HepG2 (cell line): ENCODE results near the gene ZNF513. TPM values are rescaled to one million over a fixed set of nuclear protein-coding genes. Genes with fewer than 3 reads are reported as not detected.

Experiments used
- ETV6 ChIP-seq: sonication (generic); formaldehyde crosslinking; conservative IDR thresholded peaks from 2 replicates; pipeline ENCODE4 v1.4.0; 2020; ENCODE audit warnings: missing genetic modification reagents
- FOXK2 ChIP-seq: fragments of 450-650 bp; IDR thresholded peaks from 2 replicates; pipeline ENCODE4 v1.6.1; 2016
- IKZF1 ChIP-seq: fragments of 450-650 bp; IDR thresholded peaks from 2 replicates; pipeline ENCODE4 v1.7.1; 2016
- MAZ ChIP-seq, 2 experiments: sonication (generic) in 1 of 2; formaldehyde crosslinking in 1 of 2; IDR thresholded peaks; 2 replicates each; pipeline versions ENCODE4 v1.5.0 to v1.6.1; 2012 to 2020; ENCODE audit warnings: low read depth in 2 of 2, mild to moderate bottlenecking in 2 of 2, borderline replicate concordance in 1 of 2, improper control_type of control experiment in 1 of 2, low read length in 1 of 2, missing genetic modification reagents in 1 of 2, moderate library complexity in 1 of 2
- MEF2D ChIP-seq: sonication (generic); formaldehyde crosslinking; IDR thresholded peaks from 2 replicates; pipeline ENCODE4 v1.5.1; 2020; ENCODE audit warnings: mild to moderate bottlenecking, missing genetic modification reagents
- PAX8 ChIP-seq: sonication (generic); formaldehyde crosslinking; IDR thresholded peaks from 2 replicates; pipeline ENCODE4 v1.8.0; 2022; ENCODE audit warnings: mild to moderate bottlenecking, missing genetic modification reagents, borderline replicate concordance
- PCBP2 ChIP-seq: fragments of 200-400 bp; formaldehyde crosslinking; optimal IDR thresholded peaks from 2 replicates; pipeline ENCODE3; 2018; ENCODE audit warnings: low read length, low read depth; ENCODE audit not compliant: poor library complexity, severe bottlenecking
- REL ChIP-seq: sonication (generic); formaldehyde crosslinking; conservative IDR thresholded peaks from 2 replicates; pipeline ENCODE4 v1.8.0; 2022; ENCODE audit warnings: mild to moderate bottlenecking, missing genetic modification reagents, moderate library complexity
- REPIN1 ChIP-seq: sonication (generic); formaldehyde crosslinking; IDR thresholded peaks from 2 replicates; pipeline ENCODE4 v1.8.0; 2022; ENCODE audit warnings: missing genetic modification reagents, low read depth, mild to moderate bottlenecking, borderline replicate concordance
- SAFB2 ChIP-seq: sonication (generic); formaldehyde crosslinking; IDR thresholded peaks from 2 replicates; pipeline ENCODE4 v1.5.1; 2020; ENCODE audit warnings: missing genetic modification reagents, low read depth, mild to moderate bottlenecking, borderline replicate concordance
- SATB2 ChIP-seq: sonication (generic); formaldehyde crosslinking; IDR thresholded peaks from 2 replicates; pipeline ENCODE4 v1.5.0; 2020; ENCODE audit warnings: missing genetic modification reagents
- SSRP1 ChIP-seq: IDR thresholded peaks from 2 replicates; pipeline ENCODE4 v1.6.1; 2016; ENCODE audit warnings: control low read depth
- TCF12 ChIP-seq, 2 experiments: fragments of 450-650 bp in 1 of 2; sonication (generic) in 1 of 2; formaldehyde crosslinking in 1 of 2; IDR thresholded peaks; 2 replicates each; pipeline versions ENCODE4 v1.6.1 to v1.8.0; 2017 to 2022; ENCODE audit warnings: antibody characterized with exemption in 1 of 2, mild to moderate bottlenecking in 1 of 2, missing genetic modification reagents in 1 of 2, moderate library complexity in 1 of 2
- U2AF2 ChIP-seq: fragments of 200-400 bp; formaldehyde crosslinking; IDR thresholded peaks from 2 replicates; pipeline ENCODE4 v1.6.1; 2017; ENCODE audit warnings: low read depth, mild to moderate bottlenecking, low read length
- ZFAT ChIP-seq: sonication (generic); formaldehyde crosslinking; conservative IDR thresholded peaks from 2 replicates; pipeline ENCODE4 v1.8.1; 2023; ENCODE audit warnings: missing genetic modification reagents, inconsistent platforms
- ZFYVE20 ChIP-seq: sonication (generic); formaldehyde crosslinking; IDR thresholded peaks from 2 replicates; pipeline ENCODE4 v1.8.0; 2023; ENCODE audit warnings: low read depth, mild to moderate bottlenecking, moderate library complexity, missing genetic modification reagents, borderline replicate concordance
- ZKSCAN5 ChIP-seq: sonication (generic); formaldehyde crosslinking; IDR thresholded peaks from 2 replicates; pipeline ENCODE4 v1.5.1; 2020; ENCODE audit warnings: mild to moderate bottlenecking, missing genetic modification reagents
- ZNF205 ChIP-seq: IDR thresholded peaks from 2 replicates; pipeline ENCODE4 v1.6.1; 2018; ENCODE audit warnings: missing biosample characterization, missing genetic modification reagents
- ZNF550 ChIP-seq: sonication (generic); formaldehyde crosslinking; IDR thresholded peaks from 2 replicates; pipeline ENCODE4 v1.4.0; 2020; ENCODE audit warnings: mild to moderate bottlenecking, missing genetic modification reagents, borderline replicate concordance
- ZNF713 ChIP-seq: sonication (generic); formaldehyde crosslinking; IDR thresholded peaks from 2 replicates; pipeline ENCODE4 v1.4.0; 2020; ENCODE audit warnings: mild to moderate bottlenecking, missing genetic modification reagents
- ZNF766 ChIP-seq: sonication (generic); formaldehyde crosslinking; IDR thresholded peaks from 2 replicates; pipeline ENCODE4 v1.5.0; 2020; ENCODE audit warnings: missing genetic modification reagents, borderline replicate concordance
- ZNF777 ChIP-seq: sonication (generic); formaldehyde crosslinking; IDR thresholded peaks from 2 replicates; pipeline ENCODE4 v1.4.0; 2020; ENCODE audit warnings: missing genetic modification reagents
- polyA plus RNA-seq, 8 experiments: library from polyadenylated mRNA; depleted of rRNA in 3 of 8; stranded (reverse) in 7 of 8; unstranded in 1 of 8; fragments of >200 nt; fragmentation: Illumina TruSeq in 4 of 8; extraction: Trizol in 4 of 8; gene quantifications; 2 replicates each; pipeline versions ENCODE4 v1.2.1 to v1.2.3, GENCODE V29; 2011 to 2016; ENCODE audit warnings: low read depth in 4 of 8, missing spikeins in 1 of 8, mixed read lengths in 1 of 8; ENCODE audit not compliant: insufficient read depth in 1 of 8
- total RNA-seq, 5 experiments: library from RNA; depleted of rRNA; stranded (reverse); fragments of >200 nt; fragmentation: Illumina TruSeq; extraction: Trizol; gene quantifications; 2 replicates each; pipeline ENCODE4 v1.2.3, GENCODE V29; 2016; ENCODE audit warnings: low read depth in 1 of 5
- TF ChIP-seq, protein P1 (sequence below): sonication (generic); formaldehyde crosslinking; IDR thresholded peaks from 2 replicates; pipeline ENCODE4 v1.5.0; 2020; ENCODE audit warnings: mild to moderate bottlenecking, missing genetic modification reagents
- TF ChIP-seq, protein P2 (sequence below): sonication (generic); formaldehyde crosslinking; IDR thresholded peaks from 2 replicates; pipeline ENCODE4 v1.8.0; 2022; ENCODE audit warnings: mild to moderate bottlenecking, missing genetic modification reagents, moderate library complexity
- TF ChIP-seq, protein P3 (sequence below): sonication (generic); formaldehyde crosslinking; IDR thresholded peaks from 2 replicates; pipeline ENCODE4 v1.9.0; 2021; ENCODE audit warnings: missing genetic modification reagents, borderline replicate concordance

The ZNF513 gene
- total and polyA plus RNA-seq, 2 of the 13 experiments (the other 11 are each of a cell fraction or from before 2014, with no cell fraction given) = 4.9 to 6.3 TPM

DNA sequence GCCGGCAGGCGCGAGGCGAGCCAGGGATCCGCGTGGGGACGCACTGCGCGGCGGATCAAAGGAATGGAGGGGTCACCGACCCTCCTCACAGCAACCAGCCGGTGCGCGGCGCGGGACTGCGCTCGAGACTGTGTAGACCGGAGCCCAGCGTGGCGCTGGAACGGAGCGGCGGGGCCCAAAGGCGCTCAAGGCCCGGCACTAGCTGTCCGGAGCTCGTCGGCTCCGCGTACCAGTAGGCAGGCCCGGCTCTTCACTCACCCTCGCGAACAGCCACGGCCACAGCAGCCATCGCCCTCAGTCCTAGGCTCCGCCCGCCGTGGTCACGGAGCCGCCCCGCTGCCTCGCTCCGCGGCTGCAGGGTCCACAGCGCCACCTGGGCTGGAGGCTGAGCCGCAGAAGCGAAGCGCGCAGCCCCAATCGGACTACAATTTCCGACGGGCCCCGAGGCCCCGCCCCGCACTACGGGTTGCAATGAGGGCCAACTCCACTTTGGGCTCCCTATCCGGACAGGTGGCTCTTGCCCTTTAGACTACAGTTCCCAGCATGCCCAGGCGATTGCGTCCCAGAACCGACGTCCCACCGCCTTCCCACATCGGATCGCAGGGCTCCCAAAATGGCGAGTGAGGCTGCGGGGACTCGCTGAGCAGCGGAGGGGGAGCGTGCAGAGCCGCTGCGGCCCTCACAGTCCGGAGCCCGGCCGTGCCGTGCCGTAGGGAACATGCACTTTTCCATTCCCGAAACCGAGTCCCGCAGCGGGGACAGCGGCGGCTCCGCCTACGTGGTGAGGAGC, 10.3 kb downstream of the ZNF513 start, which contains the start of the genes EIF2B4 and SNX17 (continued):
- no peak; the same call in none of the 2 replicates for TF ChIP-seq ZNF766 (CRISPR knock-in tag)
- peak; percentile 90 for TF ChIP-seq MEF2D (CRISPR knock-in tag)
- TF ChIP-seq PAX8 (CRISPR knock-in tag) = peak; percentile 84
- peak; percentile 53 for TF ChIP-seq SAFB2 (CRISPR knock-in tag)
- no peak for TF ChIP-seq U2AF2
- TF ChIP-seq IKZF1 = no peak
- TF ChIP-seq ZNF205 (CRISPR knock-in tag) = peak; percentile 45
- no peak; the same call in 1 of the 2 replicates for TF ChIP-seq ZKSCAN5 (CRISPR knock-in tag)
- TF ChIP-seq ZNF777 = peak; percentile 88
- TF ChIP-seq, protein P1, sequence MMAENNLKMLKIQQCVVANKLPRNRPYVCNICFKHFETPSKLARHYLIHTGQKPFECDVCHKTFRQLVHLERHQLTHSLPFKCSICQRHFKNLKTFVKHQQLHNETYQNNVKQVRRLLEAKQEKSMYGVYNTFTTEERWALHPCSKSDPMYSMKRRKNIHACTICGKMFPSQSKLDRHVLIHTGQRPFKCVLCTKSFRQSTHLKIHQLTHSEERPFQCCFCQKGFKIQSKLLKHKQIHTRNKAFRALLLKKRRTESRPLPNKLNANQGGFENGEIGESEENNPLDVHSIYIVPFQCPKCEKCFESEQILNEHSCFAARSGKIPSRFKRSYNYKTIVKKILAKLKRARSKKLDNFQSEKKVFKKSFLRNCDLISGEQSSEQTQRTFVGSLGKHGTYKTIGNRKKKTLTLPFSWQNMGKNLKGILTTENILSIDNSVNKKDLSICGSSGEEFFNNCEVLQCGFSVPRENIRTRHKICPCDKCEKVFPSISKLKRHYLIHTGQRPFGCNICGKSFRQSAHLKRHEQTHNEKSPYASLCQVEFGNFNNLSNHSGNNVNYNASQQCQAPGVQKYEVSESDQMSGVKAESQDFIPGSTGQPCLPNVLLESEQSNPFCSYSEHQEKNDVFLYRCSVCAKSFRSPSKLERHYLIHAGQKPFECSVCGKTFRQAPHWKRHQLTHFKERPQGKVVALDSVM (CRISPR knock-in tag) = peak; percentile 92
- no peak for TF ChIP-seq PCBP2
- TF ChIP-seq FOXK2 = no peak
- peak; percentile 86; the same call in 1 of the 2 replicates for TF ChIP-seq SSRP1 (CRISPR knock-in tag)
- TF ChIP-seq ZFAT (CRISPR knock-in tag) = peak; percentile 82; the same call in 1 of the 2 replicates
- TF ChIP-seq MAZ (IDR thresholded peaks at IDR 0.05; ENCODE audit: borderline replicate concordance, low read depth, low read length) = peak; percentile 92
- peak; percentile 98 for TF ChIP-seq MAZ (CRISPR knock-in tag; IDR thresholded peaks at IDR 0.05; ENCODE audit: low read depth)
- TF ChIP-seq ETV6 (CRISPR knock-in tag) = peak; percentile 85
- TF ChIP-seq ZNF550 (CRISPR knock-in tag) = peak; percentile 33; the same call in 1 of the 2 replicates
- peak; percentile 23; the same call in 1 of the 2 replicates for TF ChIP-seq SATB2 (CRISPR knock-in tag)
- TF ChIP-seq, protein P2, sequence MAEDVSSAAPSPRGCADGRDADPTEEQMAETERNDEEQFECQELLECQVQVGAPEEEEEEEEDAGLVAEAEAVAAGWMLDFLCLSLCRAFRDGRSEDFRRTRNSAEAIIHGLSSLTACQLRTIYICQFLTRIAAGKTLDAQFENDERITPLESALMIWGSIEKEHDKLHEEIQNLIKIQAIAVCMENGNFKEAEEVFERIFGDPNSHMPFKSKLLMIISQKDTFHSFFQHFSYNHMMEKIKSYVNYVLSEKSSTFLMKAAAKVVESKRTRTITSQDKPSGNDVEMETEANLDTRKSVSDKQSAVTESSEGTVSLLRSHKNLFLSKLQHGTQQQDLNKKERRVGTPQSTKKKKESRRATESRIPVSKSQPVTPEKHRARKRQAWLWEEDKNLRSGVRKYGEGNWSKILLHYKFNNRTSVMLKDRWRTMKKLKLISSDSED = peak; percentile 76; the same call in 1 of the 2 replicates
- no peak for TF ChIP-seq TCF12 (IDR thresholded peaks at IDR 0.05)
- peak; percentile 83 for TF ChIP-seq TCF12 (CRISPR knock-in tag; IDR thresholded peaks at IDR 0.05)
- peak; percentile 100 for TF ChIP-seq REPIN1 (CRISPR knock-in tag)
- peak; percentile 94 for TF ChIP-seq ZFYVE20 (CRISPR knock-in tag)
- TF ChIP-seq ZNF713 (CRISPR knock-in tag) = peak; percentile 97
- TF ChIP-seq, protein P3, sequence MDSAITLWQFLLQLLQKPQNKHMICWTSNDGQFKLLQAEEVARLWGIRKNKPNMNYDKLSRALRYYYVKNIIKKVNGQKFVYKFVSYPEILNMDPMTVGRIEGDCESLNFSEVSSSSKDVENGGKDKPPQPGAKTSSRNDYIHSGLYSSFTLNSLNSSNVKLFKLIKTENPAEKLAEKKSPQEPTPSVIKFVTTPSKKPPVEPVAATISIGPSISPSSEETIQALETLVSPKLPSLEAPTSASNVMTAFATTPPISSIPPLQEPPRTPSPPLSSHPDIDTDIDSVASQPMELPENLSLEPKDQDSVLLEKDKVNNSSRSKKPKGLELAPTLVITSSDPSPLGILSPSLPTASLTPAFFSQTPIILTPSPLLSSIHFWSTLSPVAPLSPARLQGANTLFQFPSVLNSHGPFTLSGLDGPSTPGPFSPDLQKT (CRISPR knock-in tag) = no peak
- TF ChIP-seq REL (CRISPR knock-in tag) = 0 out of 2 replicates have a peak, but pooled peaks have one; percentile 34
